Prostate gland (tissue), 2 donors: ENCODE measurements around the gene SLCO2B1.
A peak's percentile ranks its signal among the peaks of the same experiment; 100 is the strongest.

Source experiments
- POLR2AphosphoS5 ChIP-seq: sonication (generic); formaldehyde crosslinking; IDR thresholded peaks from one replicate; pipeline ENCODE4 v1.6.1; 2017; ENCODE audit warnings: antibody characterized with exemption
- TF ChIP-seq, protein P1 (sequence below), 4 experiments: fragments of 200-600 bp in 2 of 4; fragments of 450-650 bp in 2 of 4; sonication (generic) in 2 of 4; IDR thresholded peaks; 1 replicate in 3 of 4; 2 replicates in 1 of 4; pipeline ENCODE4 v1.5.1; 2016 to 2019; ENCODE audit warnings: antibody characterized with exemption in 4 of 4, mild to moderate bottlenecking in 2 of 4, moderate library complexity in 2 of 4

DNA sequence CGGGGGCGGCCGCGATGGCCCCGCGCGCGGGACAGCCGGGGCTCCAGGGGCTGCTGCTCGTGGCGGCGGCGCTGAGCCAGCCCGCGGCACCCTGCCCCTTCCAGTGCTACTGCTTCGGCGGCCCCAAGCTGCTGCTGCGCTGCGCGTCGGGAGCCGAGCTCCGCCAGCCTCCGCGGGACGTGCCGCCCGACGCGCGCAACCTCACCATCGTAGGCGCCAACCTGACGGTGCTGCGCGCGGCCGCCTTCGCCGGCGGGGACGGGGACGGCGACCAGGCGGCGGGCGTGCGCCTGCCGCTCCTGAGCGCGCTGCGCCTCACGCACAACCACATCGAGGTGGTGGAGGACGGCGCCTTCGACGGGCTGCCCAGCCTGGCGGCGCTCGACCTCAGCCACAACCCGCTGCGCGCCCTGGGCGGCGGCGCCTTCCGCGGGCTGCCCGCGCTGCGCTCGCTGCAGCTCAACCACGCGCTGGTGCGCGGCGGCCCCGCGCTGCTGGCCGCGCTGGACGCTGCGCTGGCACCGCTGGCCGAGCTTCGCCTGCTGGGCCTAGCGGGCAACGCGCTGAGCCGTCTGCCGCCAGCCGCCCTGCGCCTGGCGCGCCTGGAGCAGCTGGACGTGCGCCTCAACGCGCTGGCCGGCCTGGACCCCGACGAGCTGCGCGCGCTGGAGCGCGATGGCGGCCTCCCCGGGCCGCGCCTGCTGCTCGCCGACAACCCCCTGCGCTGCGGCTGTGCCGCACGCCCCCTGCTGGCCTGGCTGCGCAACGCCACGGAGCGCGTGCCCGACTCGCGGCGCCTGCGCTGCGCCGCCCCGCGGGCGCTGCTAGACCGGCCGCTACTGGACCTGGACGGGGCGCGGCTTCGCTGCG lies 90.4 kb downstream of the SLCO2B1 start:
- TF ChIP-seq, protein P1, sequence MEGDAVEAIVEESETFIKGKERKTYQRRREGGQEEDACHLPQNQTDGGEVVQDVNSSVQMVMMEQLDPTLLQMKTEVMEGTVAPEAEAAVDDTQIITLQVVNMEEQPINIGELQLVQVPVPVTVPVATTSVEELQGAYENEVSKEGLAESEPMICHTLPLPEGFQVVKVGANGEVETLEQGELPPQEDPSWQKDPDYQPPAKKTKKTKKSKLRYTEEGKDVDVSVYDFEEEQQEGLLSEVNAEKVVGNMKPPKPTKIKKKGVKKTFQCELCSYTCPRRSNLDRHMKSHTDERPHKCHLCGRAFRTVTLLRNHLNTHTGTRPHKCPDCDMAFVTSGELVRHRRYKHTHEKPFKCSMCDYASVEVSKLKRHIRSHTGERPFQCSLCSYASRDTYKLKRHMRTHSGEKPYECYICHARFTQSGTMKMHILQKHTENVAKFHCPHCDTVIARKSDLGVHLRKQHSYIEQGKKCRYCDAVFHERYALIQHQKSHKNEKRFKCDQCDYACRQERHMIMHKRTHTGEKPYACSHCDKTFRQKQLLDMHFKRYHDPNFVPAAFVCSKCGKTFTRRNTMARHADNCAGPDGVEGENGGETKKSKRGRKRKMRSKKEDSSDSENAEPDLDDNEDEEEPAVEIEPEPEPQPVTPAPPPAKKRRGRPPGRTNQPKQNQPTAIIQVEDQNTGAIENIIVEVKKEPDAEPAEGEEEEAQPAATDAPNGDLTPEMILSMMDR (IDR thresholded peaks at IDR 0.05) = peak; percentile 58 to 99 (median 90)
- no peak for TF ChIP-seq POLR2AphosphoS5
